GM21576 (cell line): ENCODE measurements around the gene RBMS3.

Source experiments
- ATAC-seq: cut with Tn5 transposase; IDR thresholded peaks from one replicate; pipeline ENCODE4 v1.9.1; 2021; ENCODE audit warnings: mild to moderate bottlenecking, moderate library complexity; ENCODE audit not compliant: unreplicated experiment

RBMS3 gene

GRCh38 chr3:29608414-29609327, 327.8 kb downstream of the RBMS3 start:
- ATAC-seq = no peak

GRCh38 chr3:29609328-29609811, 328.5 kb downstream of the RBMS3 start:
- ATAC-seq = no peak

GRCh38 chr3:29610781-29611180, 329.9 kb downstream of the RBMS3 start:
- ATAC-seq = no peak

GRCh38 chr3:29611252-29611651, 330.4 kb downstream of the RBMS3 start:
- ATAC-seq = no peak

GRCh38 chr3:29612536-29612935, 331.7 kb downstream of the RBMS3 start:
- no peak for ATAC-seq

GRCh38 chr3:29614954-29615353, 334.1 kb downstream of the RBMS3 start:
- no peak for ATAC-seq

GRCh38 chr3:29618395-29619282, 337.8 kb downstream of the RBMS3 start:
- no peak for ATAC-seq

GRCh38 chr3:29619676-29620075, 338.8 kb downstream of the RBMS3 start:
- no peak for ATAC-seq

GRCh38 chr3:29627136-29628117, 346.6 kb downstream of the RBMS3 start:
- no peak for ATAC-seq

GRCh38 chr3:29628795-29629194, 347.9 kb downstream of the RBMS3 start:
- no peak for ATAC-seq

- ATAC-seq = no peak
Measured at GRCh38 chr3:29635888-29636287, 355.0 kb downstream of the RBMS3 start.

GRCh38 chr3:29637068-29637467, 356.2 kb downstream of the RBMS3 start:
- ATAC-seq = no peak

GRCh38 chr3:29639578-29640290, 358.9 kb downstream of the RBMS3 start:
- ATAC-seq = no peak

- ATAC-seq = no peak
Measured at GRCh38 chr3:29642393-29643033, 361.6 kb downstream of the RBMS3 start.

GRCh38 chr3:29643034-29643425, 362.2 kb downstream of the RBMS3 start:
- no peak for ATAC-seq

GRCh38 chr3:29644261-29644660, 363.4 kb downstream of the RBMS3 start:
- no peak for ATAC-seq

GRCh38 chr3:29644956-29645636, 364.2 kb downstream of the RBMS3 start:
- ATAC-seq = no peak

GRCh38 chr3:29646043-29646442, 365.2 kb downstream of the RBMS3 start:
- ATAC-seq = no peak
